ENCODE results near the gene DISC1.
"Not testable (repeated sequence)": the region's sequence is repeated elsewhere in the genome, so short reads cannot be mapped to it uniquely, and the experiment has no call there.

The DISC1 gene

DNA sequence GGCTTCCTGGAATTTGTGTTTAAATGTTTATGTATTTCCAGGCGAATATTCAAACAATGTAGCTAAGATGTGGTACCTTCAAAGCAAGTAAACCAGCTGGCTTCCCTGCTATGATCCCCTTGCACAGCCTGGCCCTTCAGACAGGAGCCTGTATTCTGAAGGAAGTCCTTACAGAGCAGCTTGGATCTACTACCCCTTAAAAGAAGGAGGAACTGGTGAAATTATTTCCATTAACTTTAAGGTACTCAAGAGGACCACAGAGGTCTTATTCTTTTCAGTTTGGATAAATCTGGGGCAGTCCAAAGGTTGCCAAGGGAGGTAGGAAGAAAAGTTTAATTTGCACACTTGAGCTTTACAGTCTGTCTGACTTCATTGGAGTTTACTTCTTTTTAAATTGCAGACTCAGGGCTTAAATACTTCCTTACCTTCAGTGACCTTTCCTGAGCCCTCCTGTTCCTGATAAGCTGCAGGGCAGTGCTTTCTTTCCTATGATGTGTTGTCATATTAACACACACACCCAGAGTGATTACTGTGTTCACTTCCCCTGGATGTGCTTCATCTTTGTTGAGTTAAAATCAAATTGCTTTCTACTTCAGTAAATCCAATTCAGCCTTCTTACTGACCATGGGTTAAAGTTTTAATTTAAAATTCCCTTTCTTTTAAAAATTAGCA, 40.5 kb downstream of the DISC1 start:
- DNase-seq = no peak

DNA sequence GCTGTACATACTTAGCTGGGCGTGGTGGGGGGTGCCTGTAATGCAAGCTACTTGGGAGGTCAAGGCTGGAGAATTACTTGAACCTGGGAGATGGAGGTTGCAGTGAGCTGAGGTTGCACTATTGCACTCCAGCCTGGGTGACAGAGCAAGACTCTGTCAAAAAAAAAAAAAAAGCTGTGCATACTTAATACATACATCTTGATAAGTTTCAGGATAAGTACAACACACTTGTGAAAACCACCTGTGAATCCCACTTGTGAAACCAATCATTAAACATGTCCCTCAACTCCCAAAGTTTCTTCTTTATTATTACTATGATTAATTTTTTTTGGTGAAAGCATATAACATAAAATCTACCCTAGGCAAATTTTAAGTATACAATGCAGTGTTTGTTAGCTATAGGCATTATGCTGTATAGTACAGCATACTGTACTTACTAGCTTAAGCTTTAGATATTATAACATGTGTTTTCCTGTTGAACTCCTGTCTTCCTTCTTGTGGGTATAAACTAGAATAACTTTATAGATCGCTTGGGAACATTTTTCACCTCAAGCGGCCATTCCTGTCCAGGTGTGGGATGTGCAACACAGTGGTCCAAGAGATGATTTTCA, 41.4 kb downstream of the DISC1 start:
- DNase-seq = no peak

DNA sequence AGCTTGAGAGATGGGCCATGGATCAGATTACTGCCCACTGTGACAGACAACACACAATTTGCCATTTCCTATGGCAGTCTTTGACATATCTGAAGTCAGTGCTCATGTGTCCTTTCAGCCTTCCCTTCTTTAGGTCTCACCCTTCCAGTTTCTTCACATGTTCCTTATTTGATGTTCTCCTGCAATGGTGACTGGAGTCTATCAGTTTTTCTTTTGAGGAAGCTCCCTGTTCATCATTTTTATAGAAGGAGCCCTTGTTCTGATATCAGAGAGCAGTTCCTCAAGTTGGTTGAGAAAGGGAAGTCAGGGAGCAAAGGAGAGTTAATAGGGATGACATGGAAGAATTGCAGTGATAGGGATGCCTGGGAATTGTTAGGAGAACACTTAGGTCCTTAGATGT, 42.2 kb downstream of the DISC1 start:
- no peak for DNase-seq

DNA sequence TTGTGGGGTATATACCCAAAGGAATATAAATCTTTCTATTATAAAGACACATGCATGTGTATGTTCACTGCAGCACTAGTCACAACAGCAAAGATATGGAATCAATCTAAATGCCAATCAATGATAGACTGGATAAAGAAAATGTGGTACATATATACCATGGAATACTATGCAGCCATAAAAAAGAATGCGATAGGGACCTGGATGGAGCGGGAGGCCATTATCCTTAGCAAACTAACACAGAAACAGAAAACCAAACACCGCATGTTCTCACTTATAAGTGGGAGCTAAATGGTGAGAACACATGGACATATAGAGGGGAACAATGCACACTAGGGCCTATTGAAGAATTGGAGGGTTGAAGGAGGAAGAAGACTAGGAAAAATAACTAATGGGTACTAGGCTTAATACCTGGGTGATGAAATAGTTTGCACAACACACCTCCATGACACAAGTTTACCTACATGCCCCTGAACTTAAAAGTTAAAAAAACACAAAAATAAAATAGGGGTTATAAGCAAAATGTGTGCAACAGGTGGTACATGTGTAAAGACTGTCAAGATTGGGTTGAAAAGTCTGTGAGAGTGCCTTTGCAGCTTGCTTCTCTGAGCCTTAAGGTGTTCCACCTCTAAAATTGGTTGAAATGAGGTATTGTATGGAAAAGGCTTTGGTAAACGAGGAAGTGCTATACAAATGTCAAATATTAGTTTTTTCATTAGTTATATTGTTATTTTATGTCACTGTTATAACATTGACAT, 43.5 kb downstream of the DISC1 start:
- DNase-seq = not testable (repeated sequence)

DNA sequence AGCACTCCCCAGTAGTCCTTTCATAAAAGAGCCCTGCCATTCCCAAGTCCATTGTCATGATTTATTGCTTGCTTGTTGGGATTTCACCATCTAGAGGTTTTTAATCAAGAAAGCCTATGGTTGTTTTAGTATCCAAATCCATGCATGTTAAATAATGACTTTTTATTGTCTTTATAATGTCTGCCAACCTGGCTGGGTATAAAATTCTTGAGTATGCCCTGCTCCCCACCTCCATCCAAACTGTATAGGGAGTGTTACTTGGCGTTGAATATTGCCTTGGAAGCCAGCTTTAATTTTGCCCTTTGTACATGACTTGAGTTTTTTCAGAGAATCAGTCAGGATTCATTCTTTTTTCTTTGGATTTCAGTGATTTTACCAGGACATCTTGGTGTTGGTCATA, 44.2 kb downstream of the DISC1 start:
- no peak for DNase-seq

DNA sequence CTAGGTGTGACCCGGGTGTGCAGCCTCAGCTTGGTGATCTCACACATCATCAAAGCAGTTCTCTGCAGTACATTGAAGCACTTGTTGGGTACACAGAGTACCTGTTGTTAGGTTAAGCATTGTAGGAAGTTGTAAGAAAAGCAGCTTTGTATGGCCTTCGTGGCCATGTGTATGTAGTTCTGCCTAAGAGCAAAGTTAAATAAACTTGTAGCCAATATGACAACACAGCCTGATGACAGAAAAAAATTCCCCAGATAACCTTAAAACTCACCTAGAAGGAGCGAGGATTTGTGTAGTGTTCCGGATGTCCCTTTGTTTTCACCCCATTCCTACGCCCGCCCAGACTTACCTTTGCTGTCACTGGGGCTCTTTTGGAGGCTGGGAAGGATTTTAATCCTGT, 48.0 kb downstream of the DISC1 start:
- no peak for DNase-seq

DNA sequence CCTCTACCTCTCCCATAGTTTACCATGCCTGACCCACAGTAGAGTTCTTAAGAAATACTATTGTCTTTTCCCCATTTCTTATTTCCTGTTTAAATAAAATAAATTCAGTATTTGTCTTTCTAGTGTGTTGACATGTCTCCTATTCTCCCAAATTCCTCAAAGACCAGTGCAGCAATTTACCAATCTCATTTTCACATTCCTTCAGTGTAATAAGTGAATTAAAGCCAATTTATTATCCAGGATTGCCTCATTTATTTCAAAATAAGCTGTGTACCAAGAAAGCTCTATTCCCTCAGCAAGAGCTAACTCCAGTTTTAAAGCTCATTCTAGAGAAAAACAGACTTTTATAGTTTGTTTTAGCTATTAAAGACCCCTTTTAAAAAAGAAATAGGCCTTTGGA, 49.9 kb downstream of the DISC1 start:
- no peak for DNase-seq

GRCh38 chr1:231677442-231677841, 50.9 kb downstream of the DISC1 start:
- DNase-seq = no peak

DNA sequence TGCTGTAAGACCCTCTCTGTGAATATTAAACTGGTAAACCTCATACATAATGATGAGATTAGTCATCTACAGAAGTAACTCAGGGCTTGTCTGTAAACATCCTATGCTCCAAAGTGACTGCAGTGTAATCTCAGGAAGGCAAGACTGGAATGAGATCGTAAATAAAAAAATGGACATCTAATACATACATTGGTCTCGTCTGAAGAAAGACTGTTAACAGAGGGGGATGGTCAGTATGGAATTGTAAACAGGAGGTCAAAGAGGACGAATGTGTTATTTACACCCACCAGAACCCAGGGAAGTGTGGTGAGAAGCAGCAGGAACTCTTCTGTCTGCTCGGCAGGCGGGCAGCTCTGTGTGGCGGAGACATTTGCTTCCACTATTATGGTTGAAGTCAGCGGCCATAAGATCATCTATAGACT, 51.4 kb downstream of the DISC1 start:
- no peak for DNase-seq

DNA sequence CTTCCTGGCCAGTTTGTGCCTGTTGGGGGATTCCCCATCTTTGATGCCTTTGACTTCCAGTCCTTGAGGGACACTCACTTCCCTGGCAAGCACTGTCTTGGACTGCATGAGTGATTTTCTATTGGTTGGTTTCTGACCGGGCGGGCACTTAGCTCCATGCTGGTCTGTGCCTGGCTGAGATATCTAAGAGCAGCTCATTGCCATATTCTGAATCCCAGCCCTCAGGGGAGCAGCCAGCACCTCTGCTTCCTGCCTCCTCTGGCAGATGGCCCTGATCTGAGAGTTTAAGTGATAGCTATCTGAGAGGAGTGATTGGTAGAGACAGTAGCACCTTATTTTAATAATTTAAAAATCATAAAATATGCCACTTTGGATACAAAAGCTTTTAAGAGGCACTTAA, 52.5 kb downstream of the DISC1 start:
- no peak for DNase-seq

DNA sequence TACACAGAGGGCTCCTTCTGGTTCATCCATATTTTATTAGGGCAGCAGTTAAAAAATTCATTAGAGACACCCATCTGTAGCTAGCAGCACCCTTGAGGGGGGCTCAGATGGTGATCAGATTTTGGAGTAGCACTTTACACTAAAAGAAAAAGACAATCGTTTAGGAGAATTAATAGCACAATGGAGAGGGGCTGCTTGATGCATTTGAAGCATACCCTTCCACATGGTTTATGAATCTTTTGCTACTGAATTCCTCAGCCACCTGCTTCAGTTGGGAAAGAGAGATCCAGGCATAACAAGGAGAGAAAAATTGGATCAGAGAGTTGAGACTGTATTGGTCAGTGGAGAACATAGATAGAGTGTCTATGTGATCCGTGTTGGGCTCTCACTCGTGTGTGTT, 54.4 kb downstream of the DISC1 start:
- no peak for DNase-seq

DNA sequence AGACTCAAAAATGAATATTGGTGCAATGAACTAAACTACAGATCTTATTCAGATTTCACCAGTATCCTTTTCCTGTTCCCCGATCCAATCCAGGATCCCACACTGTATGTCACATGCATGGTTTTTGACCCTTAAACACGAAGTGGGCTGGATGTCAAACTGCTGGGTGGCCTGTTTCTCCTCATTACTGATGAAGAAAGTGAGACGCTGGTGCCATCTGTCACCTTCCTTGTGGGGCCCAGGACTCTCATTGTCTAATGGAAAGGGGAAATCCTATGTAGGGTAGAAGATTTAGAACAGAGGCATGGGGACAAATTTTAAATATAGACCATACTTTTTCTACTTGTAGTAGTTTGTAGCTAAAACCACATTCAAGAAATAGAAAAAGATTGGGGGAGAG, 56.2 kb downstream of the DISC1 start:
- no peak for DNase-seq

- DNase-seq = no peak
These were observed 57.0 kb downstream of the DISC1 start for GRCh38 chr1:231683439-231684165.

GRCh38 chr1:231684356-231685244, 58.0 kb downstream of the DISC1 start:
- no peak for DNase-seq

DNA sequence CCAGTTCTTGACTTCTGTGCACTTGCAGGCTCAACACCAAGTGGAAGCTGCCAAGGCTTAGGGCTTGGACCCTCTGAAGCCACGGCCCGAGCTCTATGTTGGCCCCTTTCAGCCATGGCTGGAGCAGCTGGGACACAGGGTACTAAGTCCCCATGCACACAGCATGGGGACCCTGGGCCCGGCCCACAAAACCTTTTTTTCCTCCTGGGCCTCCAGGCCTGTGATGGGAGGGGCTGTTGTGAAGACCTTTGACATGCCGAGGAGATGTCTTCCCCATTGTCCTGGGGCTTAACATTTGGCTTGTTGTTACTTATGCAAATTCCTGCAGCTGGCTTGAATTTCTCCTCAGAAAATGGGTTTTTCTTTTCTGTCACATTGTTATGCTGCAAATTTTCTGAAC, 59.8 kb downstream of the DISC1 start:
- DNase-seq = no peak

GRCh38 chr1:231688989-231689388, 62.4 kb downstream of the DISC1 start:
- no peak for DNase-seq

- DNase-seq = no peak
These were observed 63.5 kb downstream of the DISC1 start for GRCh38 chr1:231690059-231690458.

GRCh38 chr1:231691618-231692259, 65.1 kb downstream of the DISC1 start:
- DNase-seq = peak in 20 of 56 donors; percentile 5 to 65 (median 22)

GRCh38 chr1:231693361-231694074, 66.9 kb downstream of the DISC1 start:
- peak in 3 of 56 donors; percentile 37 to 53 (median 40) for DNase-seq

GRCh38 chr1:231694075-231694431, 67.5 kb downstream of the DISC1 start:
- peak in 33 of 56 donors; percentile 7 to 66 (median 35) for DNase-seq
